HG03378 (cell line): ENCODE results near the gene DCAF4L1.

Source experiments
- ATAC-seq: cut with Tn5 transposase; IDR thresholded peaks from one replicate; pipeline ENCODE4 v1.9.1; 2021; ENCODE audit warnings: mild to moderate bottlenecking, moderate library complexity; ENCODE audit not compliant: unreplicated experiment

Gene DCAF4L1

DNA sequence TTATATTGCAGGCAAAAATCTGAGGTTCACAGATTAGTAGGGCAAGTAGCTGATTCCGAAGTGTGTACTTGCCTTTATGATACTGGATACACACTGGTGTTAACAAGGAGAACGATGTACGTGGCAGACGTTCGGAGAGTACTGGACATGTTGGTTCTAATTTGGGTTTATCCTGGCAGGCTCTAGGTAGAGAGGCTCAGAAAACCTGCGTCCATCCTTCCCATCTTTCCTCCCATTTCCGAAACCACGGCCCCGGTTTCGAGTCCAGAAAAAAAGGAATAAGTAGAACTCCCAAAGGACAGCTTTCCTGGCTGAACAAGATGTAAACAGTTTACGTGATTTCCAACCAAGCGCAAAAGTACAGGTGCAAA, 8.4 kb downstream of the DCAF4L1 start:
- peak; percentile 24 for ATAC-seq

DNA sequence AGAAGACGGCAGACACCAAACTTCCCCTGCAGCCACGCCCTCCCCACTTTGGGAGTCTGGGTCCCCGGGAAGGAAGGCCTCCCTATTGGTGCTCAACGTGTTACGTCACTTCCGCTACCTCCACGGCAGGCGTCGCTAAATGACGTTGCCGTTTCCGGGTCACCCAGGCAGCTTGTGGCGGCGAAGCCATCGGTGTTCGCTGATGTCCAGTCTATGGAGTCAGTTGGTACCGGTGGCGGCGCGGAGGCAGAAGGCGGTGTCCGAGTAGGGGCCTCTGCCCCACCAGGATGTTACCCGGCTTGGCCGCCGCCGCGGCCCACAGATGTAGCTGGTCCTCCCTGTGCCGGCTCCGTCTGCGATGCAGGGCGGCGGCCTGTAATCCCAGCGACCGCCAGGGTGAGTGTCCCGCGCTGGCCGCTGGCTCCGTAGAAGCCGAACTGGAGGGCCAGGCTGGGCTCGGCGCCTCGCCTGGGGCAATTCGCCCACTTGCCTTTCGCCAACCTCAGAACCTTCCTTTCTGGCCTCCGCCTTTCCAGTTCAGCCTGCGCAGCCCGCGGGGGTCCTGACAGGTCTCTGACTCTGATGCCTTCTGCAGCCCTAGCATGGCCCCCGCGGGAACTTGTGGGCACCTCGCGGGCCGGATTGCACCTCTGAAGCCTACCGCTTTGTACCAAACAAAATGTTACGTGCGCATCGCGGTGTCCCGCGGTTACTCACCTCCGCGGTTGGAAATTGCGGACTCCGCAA, 9.0 kb downstream of the DCAF4L1 start, which contains the start of gene SLC30A9:
Gene SLC30A9, plus strand, starts transcription at position 166 of the 747 bp plus-strand sequence. Its CDS starts 122 bp downstream, at position 288.
- peak; percentile 98 for ATAC-seq

DNA sequence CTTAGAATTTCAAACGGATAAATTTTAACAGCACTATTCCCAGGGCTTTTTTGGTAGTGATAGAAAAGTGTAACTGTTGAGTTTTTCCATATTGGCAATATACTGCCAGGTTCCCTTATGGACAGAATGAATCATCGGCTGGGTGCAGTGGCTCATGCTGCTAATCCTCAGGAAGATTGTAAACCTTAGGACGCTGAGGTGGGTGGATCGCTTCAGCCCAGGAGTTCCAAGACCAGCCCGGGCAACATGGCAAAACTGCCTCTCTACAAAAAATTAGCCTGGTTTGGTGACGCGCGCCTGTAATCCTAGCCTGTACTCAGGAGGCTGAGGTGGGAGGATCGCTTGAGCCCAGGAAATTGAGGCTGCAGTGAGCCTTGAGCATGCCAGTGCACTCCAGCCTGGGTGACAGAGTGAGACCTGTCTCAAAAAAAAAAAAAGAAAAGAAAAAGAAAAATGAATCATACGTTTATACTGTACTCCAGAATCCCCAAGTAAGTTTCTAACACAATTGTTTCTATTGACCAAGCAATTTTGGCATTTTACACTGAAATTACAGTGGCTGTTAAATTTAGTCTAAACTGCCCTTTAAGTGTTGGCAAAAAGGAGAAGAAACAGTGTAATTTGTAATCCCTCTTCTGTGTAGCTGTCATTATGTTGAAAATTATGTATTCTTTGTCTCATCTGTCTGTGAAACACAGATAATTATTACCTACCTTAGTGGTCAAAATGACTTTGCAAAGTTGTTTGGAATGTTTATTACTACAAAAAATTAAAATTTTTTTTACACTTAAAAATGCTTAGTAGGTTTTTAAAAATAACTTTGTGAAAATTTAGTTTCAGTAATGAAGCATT, 10.6 kb downstream of the DCAF4L1 start:
- no peak for ATAC-seq

DNA sequence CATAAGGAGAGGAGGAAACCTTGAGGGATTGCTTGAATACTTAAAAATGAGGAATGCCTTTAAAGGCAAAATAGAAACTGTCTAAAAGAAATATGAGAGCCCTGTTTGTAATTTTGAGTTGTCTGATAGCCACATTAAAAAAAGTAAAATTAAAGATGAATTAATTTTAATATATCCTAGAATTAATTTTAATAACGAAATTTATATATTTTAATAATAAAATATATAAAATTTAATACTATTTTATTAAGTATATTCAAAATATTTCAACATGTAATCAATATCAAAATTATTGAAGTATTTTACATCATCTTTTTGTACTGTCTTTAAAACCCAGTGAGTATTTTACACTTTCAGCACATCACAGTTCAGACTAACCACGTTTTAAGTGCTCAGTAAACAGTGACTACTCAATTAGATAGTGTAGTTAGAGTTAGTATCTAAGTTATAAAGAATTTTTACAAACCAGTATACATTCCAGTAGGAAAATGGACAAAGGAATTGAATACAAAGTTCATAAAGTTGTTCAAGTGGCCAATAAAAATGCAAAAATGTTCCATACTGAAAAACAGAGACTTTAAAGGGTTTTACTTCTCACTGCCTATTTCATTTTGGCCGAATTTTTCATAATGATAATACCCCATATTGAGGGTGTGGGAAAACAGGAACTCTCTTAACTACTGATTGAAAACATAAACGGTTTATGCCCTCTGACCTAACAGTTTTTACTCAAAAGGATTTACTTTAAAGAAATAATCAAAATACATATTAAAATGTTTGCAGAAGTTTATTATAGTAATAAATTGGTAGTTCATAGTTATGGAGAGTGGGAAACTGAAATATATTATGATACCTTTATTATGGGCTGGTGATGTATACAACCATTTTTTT, 11.7 kb downstream of the DCAF4L1 start:
- ATAC-seq: no peak

DNA sequence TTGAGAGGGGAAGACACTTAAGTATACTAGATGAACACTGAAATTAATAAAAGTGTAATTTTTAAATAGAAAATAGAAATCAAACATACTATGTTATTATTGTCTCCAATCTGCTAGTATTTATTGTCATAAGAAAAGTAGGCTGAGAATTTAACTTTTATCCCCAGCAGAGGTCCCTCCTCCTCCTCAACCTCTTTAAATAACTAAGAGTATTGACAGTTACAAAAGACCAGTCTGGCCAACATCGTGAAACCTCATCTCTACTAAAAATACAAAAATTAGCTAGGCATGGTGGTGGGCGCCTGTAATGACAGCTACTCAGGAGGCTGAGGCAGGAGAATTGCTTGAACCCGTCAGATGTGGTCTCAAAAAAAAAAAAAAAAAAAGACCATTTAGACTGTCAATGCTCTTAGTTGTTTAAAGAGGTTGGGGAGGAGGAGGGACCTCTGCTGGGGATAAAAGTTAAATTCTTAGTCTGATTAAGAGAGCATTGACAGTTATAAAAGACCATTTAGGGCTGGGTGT, 13.0 kb downstream of the DCAF4L1 start:
- no peak for ATAC-seq

DNA sequence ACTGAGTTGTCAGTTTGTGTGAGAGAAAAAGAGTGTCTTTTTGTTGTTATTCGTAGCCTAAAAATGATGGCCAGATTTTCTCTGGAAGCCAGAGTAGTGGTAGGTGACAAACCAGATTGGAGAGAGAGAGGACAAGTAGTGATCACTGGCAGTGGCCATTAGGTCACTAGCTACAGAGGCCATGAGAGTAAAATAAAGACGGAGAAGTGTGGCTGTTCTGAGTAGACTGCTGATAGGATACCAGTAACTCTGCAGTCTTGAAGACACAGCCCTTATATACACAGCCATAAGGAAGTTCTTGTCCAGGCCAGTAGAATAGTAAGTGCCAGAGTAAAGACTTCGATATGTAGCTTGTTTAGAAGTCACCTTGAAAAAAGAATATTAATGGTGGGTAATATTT, 16.5 kb downstream of the DCAF4L1 start:
- ATAC-seq: no peak

DNA sequence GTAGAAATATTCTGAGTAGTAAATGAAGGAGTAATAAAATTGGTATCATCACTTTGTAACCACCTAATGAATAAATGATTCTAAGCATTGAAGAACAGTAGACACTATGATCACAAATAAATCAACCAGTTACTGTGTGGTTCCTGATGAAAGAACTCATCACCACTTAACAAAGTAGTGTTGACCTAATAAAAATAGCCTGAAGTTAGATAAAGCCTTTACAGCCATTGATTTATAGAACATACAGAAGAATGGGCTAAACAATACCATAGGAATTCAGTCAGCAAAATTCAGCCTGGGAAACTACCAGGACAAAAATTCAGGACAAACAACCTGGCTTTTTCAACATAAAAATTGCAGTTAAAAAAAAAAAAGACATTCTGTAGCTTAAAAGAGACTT, 17.8 kb downstream of the DCAF4L1 start:
- no peak for ATAC-seq

DNA sequence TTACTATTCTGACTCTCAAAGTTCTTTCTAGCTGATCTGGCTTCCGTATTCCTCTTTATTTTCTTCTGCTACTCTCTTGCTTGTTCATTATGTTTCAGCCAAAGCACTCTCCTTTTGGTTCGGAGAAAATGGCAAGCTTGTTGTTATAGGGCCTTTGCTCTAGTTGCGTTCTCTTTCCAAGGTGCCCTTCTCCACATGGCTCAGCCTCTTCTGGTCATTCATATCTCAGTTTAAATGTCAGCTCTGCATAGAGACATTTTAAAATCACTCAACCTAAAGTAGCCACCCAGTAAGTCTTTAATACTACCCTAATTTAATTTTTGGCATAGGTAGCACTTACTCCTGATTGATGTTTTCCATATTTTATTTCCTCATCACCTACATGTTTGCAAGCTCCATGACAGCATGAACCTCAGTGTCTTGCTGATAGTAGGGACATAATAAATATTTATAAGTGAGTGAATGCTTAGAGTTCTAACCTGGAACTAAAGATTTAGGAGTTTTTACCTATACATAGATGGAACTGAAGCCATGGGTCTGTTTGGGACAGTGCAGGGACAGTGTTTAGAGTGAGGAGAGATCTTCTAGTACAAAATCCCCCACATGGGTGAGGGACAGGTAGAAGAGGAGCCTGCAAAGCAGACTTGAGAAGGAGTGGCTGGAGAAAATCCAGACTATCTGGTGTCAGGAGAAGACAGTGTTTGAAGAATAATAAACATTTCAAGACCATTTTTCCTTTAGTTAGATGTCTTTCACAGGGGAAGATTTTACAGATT, 26.6 kb downstream of the DCAF4L1 start:
- no peak for ATAC-seq

DNA sequence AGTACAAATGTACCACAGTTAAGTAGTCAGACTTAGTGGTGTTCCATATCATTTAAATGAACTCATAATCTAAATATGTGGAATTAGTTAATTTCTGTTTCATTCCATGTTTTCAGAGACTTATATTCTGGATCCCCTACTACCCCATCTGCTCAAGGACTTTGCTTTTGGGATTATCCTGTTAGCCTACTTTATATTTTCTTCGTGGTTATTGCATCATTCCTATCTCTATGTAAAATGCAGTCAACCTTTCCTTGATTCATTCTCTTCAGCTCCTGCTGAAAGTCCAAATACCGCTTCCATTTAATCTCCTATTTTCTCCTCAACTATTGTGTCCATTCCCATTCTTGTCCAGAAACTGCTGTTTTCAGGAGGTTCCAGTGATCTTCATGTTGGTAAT, 33.9 kb downstream of the DCAF4L1 start:
- ATAC-seq: no peak

DNA sequence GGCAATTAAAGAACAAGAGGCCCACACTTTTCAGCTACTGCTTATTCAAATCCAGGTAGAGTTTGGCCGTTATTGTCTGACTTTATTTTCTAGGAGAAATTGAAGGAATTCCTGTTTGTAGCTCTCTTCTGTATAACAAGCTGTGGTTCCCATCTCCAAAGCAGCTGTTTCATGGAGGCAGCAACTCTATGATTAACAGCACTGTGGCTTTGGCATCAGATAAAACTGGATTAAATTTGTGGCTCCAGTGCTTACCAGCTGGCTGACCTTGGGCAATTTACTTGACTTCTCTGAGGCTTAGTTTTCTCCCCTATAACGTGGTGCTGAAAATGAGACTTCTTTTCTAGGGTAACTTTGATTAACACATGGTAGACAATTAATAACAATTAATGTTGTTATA, 36.9 kb downstream of the DCAF4L1 start:
- ATAC-seq: no peak
